Osteocyte (in vitro differentiated cells): Measurements from ENCODE around the gene ZNF841. TPM values are rescaled to one million over a fixed set of nuclear protein-coding genes. Genes with fewer than 3 reads are reported as not detected.

Experiments used
- DNase-seq: peaks from one replicate; pipeline ENCODE4 v3.0.0; 2021; ENCODE audit warnings: mixed read lengths; ENCODE audit not compliant: unreplicated experiment; ENCODE audit errors: extremely low spot score
- H3K27ac Mint-ChIP-seq: one replicate; pipeline ENCODE4 v1.8.0; 2021; ENCODE audit warnings: mild to moderate bottlenecking, mixed read lengths; ENCODE audit not compliant: unreplicated experiment
- H3K27me3 Mint-ChIP-seq: one replicate; pipeline ENCODE4 v1.8.0; 2021; ENCODE audit warnings: mixed read lengths; ENCODE audit not compliant: unreplicated experiment
- H3K36me3 Mint-ChIP-seq: one replicate; pipeline ENCODE4 v1.8.0; 2021; ENCODE audit warnings: mixed read lengths; ENCODE audit not compliant: unreplicated experiment
- H3K4me1 Mint-ChIP-seq: one replicate; pipeline ENCODE4 v1.8.0; 2021; ENCODE audit warnings: mixed read lengths; ENCODE audit not compliant: unreplicated experiment
- H3K4me3 Mint-ChIP-seq: one replicate; pipeline ENCODE4 v1.8.0; 2021; ENCODE audit warnings: mild to moderate bottlenecking, moderate library complexity, mixed read lengths; ENCODE audit not compliant: unreplicated experiment
- H3K9me3 Mint-ChIP-seq: one replicate; pipeline ENCODE4 v1.8.0; 2021; ENCODE audit warnings: mixed read lengths; ENCODE audit not compliant: unreplicated experiment
- CTCF ChIP-seq: fragments of 200-600 bp; sonication (generic); IDR thresholded peaks from 2 replicates; pipeline ENCODE4 v1.5.0; 2021; ENCODE audit warnings: antibody characterized with exemption, mild to moderate bottlenecking, moderate library complexity
- total RNA-seq: library from RNA; stranded (reverse); gene quantifications from 2 replicates; pipeline ENCODE4 v1.2.1, GENCODE V29; 2021

ZNF841 gene
- total RNA-seq, 1 donor from 2014 or later, result 24.9 TPM

- Mint-ChIP-seq H3K36me3 (peaks cover 83% of the 10 kb centered on the region), H3K27me3 (no peaks in the 10 kb centered on the region), H3K27ac (no peak overlapping the region), H3K4me1 (peaks cover 7% of the 10 kb centered on the region), H3K9me3 (peaks cover 58% of the 10 kb centered on the region), H3K4me3 (no peak overlapping the region)
- TF ChIP-seq CTCF, result no peak
- DNase-seq, result no peak
Observed at GRCh38 chr19:52022193-52022592, 73.4 kb downstream of the ZNF841 start.

GRCh38 chr19:52020506-52020905 is 75.1 kb downstream of the ZNF841 start:
- Mint-ChIP-seq H3K27me3 (no peaks in the 10 kb centered on the region), H3K9me3 (peaks cover 65% of the 10 kb centered on the region), H3K36me3 (peaks cover 91% of the 10 kb centered on the region), H3K4me1 (no peaks in the 10 kb centered on the region), H3K27ac (no peak overlapping the region), H3K4me3 (no peak overlapping the region)
- no peak for DNase-seq
- TF ChIP-seq CTCF, result no peak

Other genes with a start within 250 kb of the ZNF841 start
- gene ZNF577, start 207.8 kb downstream of the ZNF841 start, total RNA-seq, result 15.4 and 21.3 TPM in 2 replicates
- 12.6 and 13.6 TPM in 2 replicates for gene ZNF649, start 190.7 kb downstream of the ZNF841 start, total RNA-seq
- gene ZNF613, start 168.3 kb downstream of the ZNF841 start, total RNA-seq, result 7.8 and 9.4 TPM in 2 replicates
- gene ZNF350, start 108.9 kb downstream of the ZNF841 start, total RNA-seq, result 10.6 and 12.9 TPM in 2 replicates
- gene ZNF615, start 87.6 kb downstream of the ZNF841 start, total RNA-seq, result 11.7 and 13.1 TPM in 2 replicates
- gene ZNF614, start 67.4 kb downstream of the ZNF841 start, total RNA-seq, result 7.9 and 8.4 TPM in 2 replicates
- gene ZNF432, start 46.9 kb downstream of the ZNF841 start, total RNA-seq, result 11.5 and 12.5 TPM in 2 replicates
- gene ZNF616, start 44.2 kb upstream of the ZNF841 start, total RNA-seq, result 15.0 and 16.5 TPM in 2 replicates
- 19.0 and 19.1 TPM in 2 replicates for gene ZNF836, start 75.9 kb upstream of the ZNF841 start, total RNA-seq
- 257 and 269 TPM in 2 replicates for gene PPP2R1A, start 94.3 kb upstream of the ZNF841 start, total RNA-seq
- 20.2 and 20.3 TPM in 2 replicates for gene ZNF766, start 173.8 kb upstream of the ZNF841 start, total RNA-seq
- 13.5 TPM in 2 replicates for gene ZNF480, start 201.4 kb upstream of the ZNF841 start, total RNA-seq
- gene ZNF610, start 240.5 kb upstream of the ZNF841 start, total RNA-seq, result 3.8 and 6.6 TPM in 2 replicates